ENCODE data around the gene WDR70.

DNA sequence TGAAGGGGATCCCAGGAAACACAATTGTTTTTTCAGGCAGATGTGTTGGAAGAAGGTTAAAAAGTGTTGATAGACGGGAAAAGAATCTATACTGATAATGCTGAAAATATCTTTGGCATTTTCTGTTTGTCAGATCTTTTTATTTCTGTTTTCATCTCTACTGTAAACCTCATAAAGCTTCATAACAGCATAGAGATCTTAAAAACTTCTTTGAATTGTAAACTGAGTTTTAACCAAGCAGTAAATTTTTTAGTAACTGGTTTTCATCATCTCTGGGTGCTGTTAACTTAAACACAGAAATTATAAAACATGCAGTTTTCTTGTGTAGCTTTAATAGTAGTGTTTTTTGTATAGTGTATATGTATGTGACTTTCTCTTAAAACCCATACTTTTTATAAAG lies 227.0 kb downstream of the WDR70 start:
- TF ChIP-seq, protein P1, sequence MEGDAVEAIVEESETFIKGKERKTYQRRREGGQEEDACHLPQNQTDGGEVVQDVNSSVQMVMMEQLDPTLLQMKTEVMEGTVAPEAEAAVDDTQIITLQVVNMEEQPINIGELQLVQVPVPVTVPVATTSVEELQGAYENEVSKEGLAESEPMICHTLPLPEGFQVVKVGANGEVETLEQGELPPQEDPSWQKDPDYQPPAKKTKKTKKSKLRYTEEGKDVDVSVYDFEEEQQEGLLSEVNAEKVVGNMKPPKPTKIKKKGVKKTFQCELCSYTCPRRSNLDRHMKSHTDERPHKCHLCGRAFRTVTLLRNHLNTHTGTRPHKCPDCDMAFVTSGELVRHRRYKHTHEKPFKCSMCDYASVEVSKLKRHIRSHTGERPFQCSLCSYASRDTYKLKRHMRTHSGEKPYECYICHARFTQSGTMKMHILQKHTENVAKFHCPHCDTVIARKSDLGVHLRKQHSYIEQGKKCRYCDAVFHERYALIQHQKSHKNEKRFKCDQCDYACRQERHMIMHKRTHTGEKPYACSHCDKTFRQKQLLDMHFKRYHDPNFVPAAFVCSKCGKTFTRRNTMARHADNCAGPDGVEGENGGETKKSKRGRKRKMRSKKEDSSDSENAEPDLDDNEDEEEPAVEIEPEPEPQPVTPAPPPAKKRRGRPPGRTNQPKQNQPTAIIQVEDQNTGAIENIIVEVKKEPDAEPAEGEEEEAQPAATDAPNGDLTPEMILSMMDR (IDR thresholded peaks at IDR 0.05) = no peak
- no peak for TF ChIP-seq POLR2A (IDR thresholded peaks at IDR 0.05)

Measured in Peyer's patch (tissue), 4 donors.